Thyroid gland (tissue), 4 donors: ENCODE data around the gene LRBA.

Experiments used
- CTCF ChIP-seq, 6 experiments: fragments of 200-600 bp in 3 of 6; fragments of 450-650 bp in 3 of 6; sonication (generic) in 3 of 6; IDR thresholded peaks; one replicate each; pipeline ENCODE4 v1.5.1; 2016 to 2019; ENCODE audit warnings: antibody characterized with exemption in 6 of 6, mild to moderate bottlenecking in 2 of 6, inconsistent platforms in 1 of 6, moderate library complexity in 1 of 6
- POLR2A ChIP-seq, 2 donors: fragments of 450-650 bp; IDR thresholded peaks; one replicate each; pipeline ENCODE4 v1.6.1; 2017; ENCODE audit warnings: antibody characterized with exemption in 2 of 2, mild to moderate bottlenecking in 2 of 2, moderate library complexity in 1 of 2

GRCh38 chr4:150884625-150885024 is 130.5 kb downstream of the LRBA start:
- TF ChIP-seq CTCF (IDR thresholded peaks at IDR 0.05) (no peak), POLR2A (IDR thresholded peaks at IDR 0.05) (no peak)
